Esophagus (tissue), 2 donors: ENCODE results near the gene STXBP4. TPM values are rescaled to one million over a fixed set of nuclear protein-coding genes. Genes with fewer than 3 reads are reported as not detected.

Experiments
- H3K27ac ChIP-seq, 2 donors: one replicate each; pipeline ENCODE4 v1.5.1; 2013; ENCODE audit warnings: low read depth in 2 of 2, mild to moderate bottlenecking in 2 of 2, inconsistent platforms in 1 of 2, low read length in 1 of 2, moderate library complexity in 1 of 2
- H3K27me3 ChIP-seq, 2 donors: one replicate each; pipeline ENCODE4 v1.6.1; 2013; ENCODE audit warnings: low read length in 2 of 2, control low read depth in 1 of 2, mild to moderate bottlenecking in 1 of 2; ENCODE audit not compliant: insufficient read depth in 2 of 2, control insufficient read depth in 1 of 2
- H3K36me3 ChIP-seq, 2 donors: one replicate each; pipeline ENCODE4 v1.6.1; 2013; ENCODE audit warnings: low read length in 1 of 2; ENCODE audit not compliant: control insufficient read depth in 2 of 2, insufficient read depth in 2 of 2
- H3K4me1 ChIP-seq, 2 donors: one replicate each; pipeline ENCODE4 v1.6.1; 2013; ENCODE audit warnings: low read length in 1 of 2; ENCODE audit not compliant: control insufficient read depth in 2 of 2, insufficient read depth in 2 of 2
- H3K4me3 ChIP-seq, 2 donors: one replicate each; pipeline ENCODE4 v1.5.1; 2013; ENCODE audit warnings: low read length in 2 of 2, mild to moderate bottlenecking in 2 of 2, low read depth in 1 of 2, moderate library complexity in 1 of 2
- H3K9me3 ChIP-seq, 2 donors: one replicate each; pipeline ENCODE4 v1.6.1; 2013; ENCODE audit warnings: mild to moderate bottlenecking in 2 of 2, low read depth in 1 of 2, low read length in 1 of 2, moderate library complexity in 1 of 2; ENCODE audit not compliant: control insufficient read depth in 2 of 2, insufficient read depth in 1 of 2
- WGBS, 2 donors: extraction: QIAGEN DNeasy Blood & Tissue Kit; methylation state at CpG; one replicate each; pipeline ENCODE4 v1.1.7; 2013; 5-methylcytosine and 5-hydroxymethylcytosine counted together
- polyA plus RNA-seq, 2 donors: library from polyadenylated mRNA; stranded (reverse); fragments of 200-250 nt; gene quantifications; one replicate each; pipeline ENCODE4 v1.2.3, GENCODE V29; 2013
- donor health status: healthy with polysubstance abuse.
- donor health status: Bipolar disorder and iron deficiency.

Gene STXBP4
- polyA plus RNA-seq, 2 donors: 0.59 to 1.2 TPM

DNA sequence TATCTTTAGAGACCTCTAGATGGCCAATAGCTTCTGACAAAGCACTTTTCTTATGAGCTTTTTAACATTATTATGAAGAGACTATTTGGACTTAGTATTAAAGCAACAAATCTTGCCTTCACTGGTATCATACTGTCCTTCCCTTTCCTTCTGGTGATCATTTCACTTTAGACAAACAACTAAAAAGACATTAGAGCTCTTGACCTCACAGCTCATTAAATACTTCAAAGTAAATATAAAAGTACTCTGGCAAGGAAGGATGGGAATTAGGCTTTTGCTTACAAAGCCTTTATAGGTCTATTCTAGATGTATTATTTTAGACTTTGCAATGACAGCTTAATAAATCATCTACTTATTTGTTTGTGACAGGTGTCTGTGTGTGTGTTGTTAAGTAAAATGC, 11.1 kb downstream of the STXBP4 start:
- H3K4me3 ChIP-seq: no peak overlapping the region
- H3K4me1 ChIP-seq: no peaks in the 10 kb centered on the region
- no peak overlapping the region for H3K27ac ChIP-seq
- no peaks in the 10 kb centered on the region for H3K27me3 ChIP-seq
- H3K36me3 ChIP-seq: no peaks in the 10 kb centered on the region
- H3K9me3 ChIP-seq: peaks cover 0 to 2% of the 10 kb centered on the region in 2 donors

DNA sequence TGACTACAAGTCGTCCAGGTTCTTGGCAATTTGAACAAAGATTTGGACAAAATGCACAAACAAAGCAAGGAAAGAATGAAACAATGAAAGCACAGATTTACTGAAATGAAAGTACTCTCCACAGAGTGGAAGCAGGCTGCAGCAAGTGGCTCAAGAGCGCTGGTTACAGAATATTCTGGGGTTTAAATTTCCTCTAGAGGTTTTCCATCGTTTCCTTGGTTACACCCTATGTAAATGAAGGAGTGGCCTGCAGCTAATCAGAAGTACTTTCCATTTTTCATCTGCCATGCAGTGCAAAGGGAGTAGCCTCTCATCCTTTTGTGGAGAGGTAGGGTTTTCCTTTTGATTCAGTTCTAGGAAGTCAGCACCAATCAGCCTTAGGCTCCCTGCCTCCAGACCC, 11.8 kb downstream of the STXBP4 start:
- 55 to 91% methylated on average over 3 of the region's 3 CpGs for WGBS, 2 donors
- Histone ChIP-seq H3K4me1 (no peaks in the 10 kb centered on the region), H3K27ac (no peak overlapping the region), H3K4me3 (no peak overlapping the region), H3K9me3 (peaks cover 0 to 2% of the 10 kb centered on the region in 2 donors), H3K36me3 (no peaks in the 10 kb centered on the region), H3K27me3 (no peaks in the 10 kb centered on the region)

DNA sequence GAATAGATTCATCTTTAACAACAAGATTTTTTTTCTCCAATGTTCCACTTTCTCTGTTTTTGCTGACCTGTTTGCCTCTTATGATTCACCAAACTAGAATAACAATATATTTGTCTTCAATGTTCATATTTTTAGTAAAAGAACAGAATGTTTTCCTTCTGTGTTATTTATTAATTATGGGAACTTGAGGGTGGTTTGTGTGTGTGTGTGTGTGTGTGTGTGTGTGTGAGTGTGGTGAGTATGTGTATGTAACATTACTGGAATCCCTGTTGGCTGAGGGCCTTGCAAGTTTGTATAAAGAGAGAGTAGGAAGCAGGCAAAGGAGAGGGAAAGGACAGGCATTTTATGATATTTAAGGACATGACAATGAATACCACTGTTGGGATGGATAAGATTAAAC, 13.8 kb downstream of the STXBP4 start:
- H3K27ac ChIP-seq: no peak overlapping the region
- peaks cover 0 to 2% of the 10 kb centered on the region in 2 donors for H3K9me3 ChIP-seq
- H3K36me3 ChIP-seq: no peaks in the 10 kb centered on the region
- no peaks in the 10 kb centered on the region for H3K27me3 ChIP-seq
- H3K4me1 ChIP-seq: no peaks in the 10 kb centered on the region
- no peak overlapping the region for H3K4me3 ChIP-seq

DNA sequence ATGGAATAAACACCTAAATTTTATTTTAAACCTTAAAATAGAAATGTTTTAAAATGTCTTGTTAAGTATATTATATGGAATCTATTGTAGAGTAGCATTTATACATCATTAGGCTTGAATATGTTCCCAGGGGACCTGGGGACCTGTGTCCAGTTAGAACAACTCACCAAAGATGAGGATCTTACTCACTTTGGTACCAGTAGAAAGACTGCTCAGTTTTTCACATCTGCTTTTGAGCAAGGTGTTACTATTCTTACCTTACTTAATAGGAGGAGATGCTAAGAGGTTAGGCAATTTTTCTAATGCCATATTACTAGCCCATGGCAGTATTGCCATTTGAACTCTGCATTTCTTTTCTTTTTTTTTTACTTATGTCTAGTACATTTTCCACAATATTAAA, 14.7 kb downstream of the STXBP4 start:
- peaks cover 0 to 2% of the 10 kb centered on the region in 2 donors for H3K9me3 ChIP-seq
- no peak overlapping the region for H3K4me3 ChIP-seq
- H3K4me1 ChIP-seq: no peaks in the 10 kb centered on the region
- no peaks in the 10 kb centered on the region for H3K27me3 ChIP-seq
- no peak overlapping the region for H3K27ac ChIP-seq
- H3K36me3 ChIP-seq: no peaks in the 10 kb centered on the region

DNA sequence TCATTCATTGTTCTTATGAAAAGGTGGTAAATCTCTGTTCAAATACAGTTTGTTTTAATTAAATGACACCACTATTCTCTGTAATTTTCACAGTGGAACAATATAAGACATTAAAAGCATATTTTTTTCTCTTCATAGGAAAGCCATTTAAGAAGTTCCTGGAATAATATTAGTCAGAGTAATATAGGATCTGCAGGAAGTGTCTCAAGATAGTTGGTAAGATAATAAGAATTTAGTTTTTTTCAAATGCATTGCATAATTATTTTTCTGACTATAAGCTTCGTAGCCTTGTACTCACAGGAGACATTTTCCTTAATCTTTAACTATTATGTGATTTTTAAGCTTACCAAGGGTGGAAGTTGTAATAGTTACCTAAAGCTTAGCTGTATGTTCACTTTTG, 16.9 kb downstream of the STXBP4 start:
- WGBS, 2 donors: 90% methylated on average over 1 of the region's 1 CpG

DNA sequence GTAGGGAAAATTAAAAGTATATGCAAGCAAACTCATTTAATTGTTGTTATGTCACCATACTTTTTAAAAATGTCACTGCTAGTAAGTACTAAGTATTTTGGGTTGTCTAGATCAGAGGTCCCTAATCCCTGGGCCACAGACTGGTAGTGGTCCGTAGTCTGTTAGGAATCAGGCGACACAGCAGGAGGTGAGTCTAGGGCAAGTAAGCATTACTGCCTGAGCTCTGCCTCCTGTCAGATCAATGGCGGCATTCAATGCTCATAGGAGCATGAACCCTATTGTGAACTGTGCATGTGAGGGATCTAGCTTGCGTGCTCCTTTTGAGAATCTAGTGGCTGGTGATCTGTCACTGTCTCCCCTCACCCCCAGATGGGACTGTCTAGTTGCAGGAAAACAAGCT, 21.6 kb downstream of the STXBP4 start:
- WGBS, 2 donors: 91 to 97% methylated on average over 4 of the region's 4 CpGs
- Histone ChIP-seq H3K4me1 (no peaks in the 10 kb centered on the region), H3K27me3 (no peaks in the 10 kb centered on the region), H3K27ac (no peak overlapping the region), H3K4me3 (no peak overlapping the region), H3K36me3 (no peaks in the 10 kb centered on the region), H3K9me3 (no peaks in the 10 kb centered on the region)

More for the DNA sequence above, 16.9 kb downstream of the STXBP4 start:
- H3K4me3 ChIP-seq: no peak overlapping the region
- no peaks in the 10 kb centered on the region for H3K36me3 ChIP-seq
- no peak overlapping the region for H3K27ac ChIP-seq
- peaks cover 0 to 2% of the 10 kb centered on the region in 2 donors for H3K9me3 ChIP-seq
- no peaks in the 10 kb centered on the region for H3K4me1 ChIP-seq
- no peaks in the 10 kb centered on the region for H3K27me3 ChIP-seq

DNA sequence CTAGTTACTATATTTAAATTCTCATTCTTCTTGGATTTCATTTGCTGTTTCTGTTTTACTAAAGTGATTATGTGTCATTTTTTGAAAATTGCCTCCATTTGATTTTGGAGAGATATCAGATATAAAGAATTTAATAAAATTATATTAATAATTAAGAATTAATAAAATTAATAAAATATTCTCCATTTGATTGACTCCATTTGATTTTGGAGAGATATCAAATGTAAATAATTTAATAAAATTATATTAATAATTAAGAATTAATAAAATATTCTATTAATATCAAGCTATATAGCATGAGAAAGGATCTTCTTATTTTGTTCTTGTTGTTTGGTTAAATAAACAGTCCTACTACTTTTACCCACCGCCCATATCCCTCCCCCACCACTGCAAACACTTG, 23.0 kb downstream of the STXBP4 start:
- Histone ChIP-seq H3K27me3 (no peaks in the 10 kb centered on the region), H3K36me3 (no peaks in the 10 kb centered on the region), H3K4me1 (no peaks in the 10 kb centered on the region), H3K4me3 (no peak overlapping the region), H3K27ac (no peak overlapping the region), H3K9me3 (no peaks in the 10 kb centered on the region)
- 98 to 100% methylated on average over 1 of the region's 1 CpG for WGBS, 2 donors

DNA sequence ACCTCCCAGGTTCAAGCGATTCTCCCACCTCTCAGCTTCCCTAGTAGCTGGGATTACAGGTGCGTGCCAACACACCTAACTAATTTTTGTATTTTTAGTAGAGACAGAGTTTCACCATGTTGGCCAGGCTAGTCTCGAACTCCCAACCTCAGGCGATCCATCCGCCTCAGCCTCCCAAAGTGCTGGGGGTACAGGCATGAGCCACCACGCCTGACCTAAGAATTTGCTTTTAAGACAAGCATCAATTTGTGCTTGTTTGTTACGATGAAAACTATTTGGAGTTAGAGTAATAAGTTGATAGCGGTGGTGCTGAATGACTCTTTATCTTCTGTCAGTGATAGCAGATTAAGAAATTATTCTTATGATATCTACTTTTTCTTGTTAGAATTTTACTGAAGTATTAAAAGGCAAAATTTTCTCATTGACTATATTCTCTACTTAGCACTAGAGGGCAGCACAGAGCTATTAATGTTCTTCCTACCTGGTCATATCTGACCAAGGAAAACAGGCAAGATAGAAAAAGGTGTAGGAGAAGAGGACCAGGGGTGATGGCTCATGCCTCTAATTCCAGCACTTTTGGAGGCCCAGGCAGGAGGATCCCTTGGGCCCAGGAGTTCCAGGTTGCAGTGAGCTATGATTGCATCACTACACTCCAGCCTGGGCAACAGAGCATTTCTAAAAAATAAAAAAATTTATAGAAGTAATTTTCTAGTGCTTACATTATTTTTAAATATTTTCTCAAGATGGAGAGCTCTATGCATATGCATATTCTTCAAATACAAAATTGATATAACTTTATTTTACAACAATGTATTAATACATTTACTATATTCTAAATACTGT, 24.5 kb downstream of the STXBP4 start:
- WGBS, 2 donors: 77 to 81% methylated on average over 8 of the region's 8 CpGs
- Histone ChIP-seq H3K27ac (no peak overlapping the region), H3K9me3 (no peaks in the 10 kb centered on the region), H3K4me1 (no peaks in the 10 kb centered on the region), H3K4me3 (no peak overlapping the region), H3K27me3 (no peaks in the 10 kb centered on the region), H3K36me3 (no peaks in the 10 kb centered on the region)

DNA sequence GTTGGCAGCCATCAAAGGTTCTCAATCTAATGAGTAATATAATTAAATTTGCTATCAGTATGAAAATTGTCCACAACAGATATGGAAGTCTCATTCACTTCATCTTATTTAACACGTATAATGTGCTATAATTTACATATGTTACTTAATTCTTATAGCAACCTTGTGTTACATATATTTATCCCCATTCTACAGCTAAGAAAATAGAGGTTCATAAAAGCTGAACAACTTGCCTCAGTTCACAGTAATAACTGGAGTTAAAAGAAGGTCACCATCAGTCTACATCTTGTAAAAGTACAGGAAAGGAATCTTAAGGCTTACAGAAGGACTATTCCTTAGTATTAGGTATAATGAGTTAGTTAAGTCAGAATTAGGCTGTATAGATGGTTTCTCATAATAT, 27.9 kb downstream of the STXBP4 start:
- WGBS, 2 donors: 95 to 98% methylated on average over 1 of the region's 1 CpG
- Histone ChIP-seq H3K36me3 (no peaks in the 10 kb centered on the region), H3K27me3 (no peaks in the 10 kb centered on the region), H3K4me1 (no peaks in the 10 kb centered on the region), H3K9me3 (no peaks in the 10 kb centered on the region), H3K27ac (no peak overlapping the region), H3K4me3 (no peak overlapping the region)

DNA sequence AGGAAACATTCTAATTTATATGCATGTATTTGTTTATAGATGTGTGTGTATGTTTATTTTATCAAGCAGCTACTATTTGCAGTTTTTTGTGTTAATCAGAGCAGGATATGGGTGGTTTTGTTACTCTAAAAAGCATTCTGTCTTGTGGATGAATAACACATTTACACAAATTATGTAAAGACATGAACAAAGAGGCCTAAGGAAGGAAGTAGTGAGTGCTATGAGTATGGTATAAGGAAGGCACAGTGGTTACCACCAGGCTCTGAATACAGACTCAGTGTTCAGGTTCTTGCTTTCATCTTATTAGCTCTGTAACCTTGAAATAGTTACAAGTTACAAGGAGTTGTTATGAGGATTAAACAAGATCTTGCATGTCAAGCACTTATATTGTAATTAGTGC, 33.9 kb downstream of the STXBP4 start:
- no peaks in the 10 kb centered on the region for H3K27me3 ChIP-seq
- no peaks in the 10 kb centered on the region for H3K4me1 ChIP-seq
- no peaks in the 10 kb centered on the region for H3K36me3 ChIP-seq
- H3K4me3 ChIP-seq: no peak overlapping the region
- H3K27ac ChIP-seq: no peak overlapping the region
- no peaks in the 10 kb centered on the region for H3K9me3 ChIP-seq
